ENCODE results near the gene HEATR5A.
A peak's percentile ranks its signal among the peaks of the same experiment; 100 is the strongest.

HEATR5A gene

GRCh38 chr14:31410048-31410650 is 10.2 kb downstream of the HEATR5A start:
- Mint-ChIP-seq H3K36me3 (ENCODE audit: low read depth) (peaks cover 5% of the 10 kb centered on the region), H3K9me3 (no peaks in the 10 kb centered on the region), H3K27ac (no peak overlapping the region), H3K4me1 (ENCODE audit: low read depth) (peaks cover 27% of the 10 kb centered on the region), H3K4me3 (no peak overlapping the region), H3K27me3 (no peaks in the 10 kb centered on the region)

DNA sequence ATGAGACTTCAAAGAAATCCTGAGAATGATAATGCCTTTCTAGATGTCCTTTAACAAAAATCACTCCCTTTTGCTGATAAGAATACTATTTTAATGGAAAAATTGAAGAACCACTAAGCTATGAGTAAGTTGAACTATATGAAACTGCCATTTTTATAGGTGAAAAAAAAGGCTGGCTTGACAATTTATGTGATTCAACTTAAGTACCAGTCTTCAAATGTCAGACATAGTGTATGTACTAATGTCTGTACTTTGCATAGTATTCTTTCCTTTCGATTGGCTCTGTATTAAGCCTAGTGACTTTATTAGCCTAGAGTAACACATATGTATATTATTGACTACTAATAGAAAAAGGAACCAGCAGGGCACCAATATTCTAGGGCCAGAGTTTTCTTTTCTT is 11.9 kb downstream of the HEATR5A start:
- Mint-ChIP-seq H3K27me3 (no peaks in the 10 kb centered on the region), H3K27ac (no peak overlapping the region), H3K9me3 (no peaks in the 10 kb centered on the region), H3K36me3 (ENCODE audit: low read depth) (peaks cover 5% of the 10 kb centered on the region), H3K4me1 (ENCODE audit: low read depth) (peaks cover 22% of the 10 kb centered on the region), H3K4me3 (no peak overlapping the region)

DNA sequence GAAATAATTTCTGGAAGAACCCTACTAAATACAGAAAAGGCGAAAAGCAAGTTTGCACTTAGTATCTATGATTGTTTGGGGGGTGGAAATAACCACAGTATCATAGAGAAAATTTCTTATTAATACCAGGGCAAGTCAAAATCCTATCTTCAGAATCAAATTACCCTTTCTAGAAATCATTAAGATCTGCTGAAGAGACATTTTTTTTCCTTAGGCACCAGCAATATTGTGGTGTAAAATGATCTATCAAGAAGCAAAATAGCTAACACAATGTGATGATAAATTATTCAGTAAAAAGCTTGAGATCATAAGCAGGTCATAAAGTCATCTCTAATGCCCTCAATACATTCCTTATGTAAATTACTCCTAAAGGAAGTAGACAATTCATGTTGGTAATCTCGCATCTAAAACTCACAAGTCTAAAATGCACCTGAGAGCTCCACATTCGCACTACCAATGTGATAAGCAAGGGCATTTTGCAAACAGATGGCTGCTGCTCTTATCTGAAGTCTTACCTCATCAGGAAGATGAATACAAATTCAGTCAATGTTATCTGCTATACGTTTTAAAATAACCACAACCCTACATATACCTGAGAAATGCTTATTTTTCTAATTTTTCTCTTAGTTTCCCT is 14.6 kb downstream of the HEATR5A start:
- peaks cover 23% of the 10 kb centered on the region for H3K36me3 Mint-ChIP-seq (ENCODE audit: low read depth)
- no peaks in the 10 kb centered on the region for H3K9me3 Mint-ChIP-seq
- H3K4me1 Mint-ChIP-seq (ENCODE audit: low read depth) = peaks cover 18% of the 10 kb centered on the region
- no peaks in the 10 kb centered on the region for H3K27me3 Mint-ChIP-seq
- no peak overlapping the region for H3K27ac Mint-ChIP-seq
- no peak overlapping the region for H3K4me3 Mint-ChIP-seq

- peaks cover 26% of the 10 kb centered on the region for H3K36me3 Mint-ChIP-seq (ENCODE audit: low read depth)
- H3K9me3 Mint-ChIP-seq = no peaks in the 10 kb centered on the region
- peaks cover 18% of the 10 kb centered on the region for H3K4me1 Mint-ChIP-seq (ENCODE audit: low read depth)
- no peak overlapping the region for H3K4me3 Mint-ChIP-seq
- no peaks in the 10 kb centered on the region for H3K27me3 Mint-ChIP-seq
- H3K27ac Mint-ChIP-seq = no peak overlapping the region
These were observed 15.2 kb downstream of the HEATR5A start for GRCh38 chr14:31405106-31405505.

- Mint-ChIP-seq H3K36me3 (ENCODE audit: low read depth) (peaks cover 25% of the 10 kb centered on the region), H3K27me3 (no peaks in the 10 kb centered on the region), H3K4me1 (ENCODE audit: low read depth) (peaks cover 12% of the 10 kb centered on the region)
These were observed 16.6 kb downstream of the HEATR5A start for GRCh38 chr14:31403707-31404106.

DNA sequence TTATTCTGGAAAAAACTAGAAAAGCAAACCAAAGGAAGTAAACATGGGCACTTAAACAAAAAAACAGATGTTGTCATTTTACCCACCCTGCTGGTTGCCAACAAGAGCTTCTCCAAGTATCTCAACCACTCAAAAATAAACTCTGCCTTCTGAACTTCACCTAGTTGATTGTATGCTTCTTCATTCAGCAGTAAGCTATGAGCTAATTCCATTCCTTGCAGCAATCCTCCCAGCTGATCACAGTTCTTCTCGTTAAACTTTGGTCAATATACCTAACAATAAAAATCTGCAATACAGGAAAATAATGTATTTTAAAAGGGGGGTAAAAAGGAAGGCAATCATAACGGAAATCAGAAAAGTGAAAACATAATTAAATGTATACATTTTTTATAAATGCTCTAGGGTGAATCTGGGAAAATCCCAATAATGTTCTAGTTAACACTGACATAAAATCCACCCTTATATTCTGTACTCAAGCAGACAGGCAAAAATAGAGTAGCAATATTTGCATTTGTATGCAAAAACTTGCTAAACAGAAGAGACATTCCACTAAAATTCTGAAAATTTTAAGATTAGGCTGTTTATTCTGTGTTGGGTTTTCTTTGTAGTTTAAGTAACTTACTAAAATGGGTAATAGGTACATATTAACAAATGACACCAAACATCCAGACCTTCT is 17.4 kb downstream of the HEATR5A start:
- H3K9me3 Mint-ChIP-seq = no peaks in the 10 kb centered on the region
- H3K4me1 Mint-ChIP-seq (ENCODE audit: low read depth) = peaks cover 6% of the 10 kb centered on the region
- peaks cover 33% of the 10 kb centered on the region for H3K36me3 Mint-ChIP-seq (ENCODE audit: low read depth)
- no peak overlapping the region for H3K4me3 Mint-ChIP-seq
- H3K27ac Mint-ChIP-seq = no peak overlapping the region
- no peaks in the 10 kb centered on the region for H3K27me3 Mint-ChIP-seq

More at GRCh38 chr14:31403707-31404106, 16.6 kb downstream of the HEATR5A start:
- no peak overlapping the region for H3K4me3 Mint-ChIP-seq
- H3K9me3 Mint-ChIP-seq = no peaks in the 10 kb centered on the region
- H3K27ac Mint-ChIP-seq = no peak overlapping the region

- no peaks in the 10 kb centered on the region for H3K9me3 Mint-ChIP-seq
- H3K27me3 Mint-ChIP-seq = no peaks in the 10 kb centered on the region
- no peak overlapping the region for H3K4me3 Mint-ChIP-seq
- peak overlapping the region; percentile 16 for H3K27ac Mint-ChIP-seq
- H3K36me3 Mint-ChIP-seq (ENCODE audit: low read depth) = peaks cover 36% of the 10 kb centered on the region
- H3K4me1 Mint-ChIP-seq (ENCODE audit: low read depth) = peaks cover 5% of the 10 kb centered on the region
These were observed 18.9 kb downstream of the HEATR5A start for GRCh38 chr14:31401369-31401932.

DNA sequence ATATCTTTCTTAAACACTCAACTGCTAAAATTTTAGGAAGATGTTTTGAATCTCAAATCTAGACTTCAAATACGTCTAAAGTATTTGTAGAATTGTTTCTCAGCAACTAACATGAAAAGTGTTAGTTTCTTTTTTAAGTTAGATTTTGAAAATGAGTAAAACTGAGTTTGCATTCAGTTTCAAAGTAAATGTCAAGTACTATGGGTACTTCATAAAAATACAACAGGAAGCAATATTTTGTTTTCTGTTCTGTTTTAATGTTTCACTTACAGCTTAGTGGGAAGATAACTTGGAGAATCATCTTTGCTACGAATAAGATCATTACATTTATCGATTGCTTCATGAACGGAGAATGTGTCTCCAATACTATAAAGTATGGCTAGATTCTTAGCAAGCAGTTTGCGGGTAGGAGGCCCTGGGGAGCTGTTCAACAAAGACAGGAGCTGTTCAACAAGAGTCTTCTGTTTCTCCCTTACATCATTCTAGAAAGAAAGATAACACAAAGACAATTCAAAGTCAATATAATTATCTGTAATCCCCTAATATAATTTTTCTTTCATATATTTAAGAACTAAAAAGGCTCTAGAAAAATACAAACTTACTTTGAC is 20.2 kb downstream of the HEATR5A start:
- H3K36me3 Mint-ChIP-seq (ENCODE audit: low read depth) = peaks cover 36% of the 10 kb centered on the region
- no peak overlapping the region for H3K4me3 Mint-ChIP-seq
- H3K4me1 Mint-ChIP-seq (ENCODE audit: low read depth) = peaks cover 5% of the 10 kb centered on the region
- no peaks in the 10 kb centered on the region for H3K27me3 Mint-ChIP-seq
- peak overlapping the region; percentile 22 for H3K27ac Mint-ChIP-seq
- H3K9me3 Mint-ChIP-seq = no peaks in the 10 kb centered on the region

GRCh38 chr14:31395572-31396205 is 24.7 kb downstream of the HEATR5A start:
- no peak overlapping the region for H3K4me3 Mint-ChIP-seq
- no peaks in the 10 kb centered on the region for H3K27me3 Mint-ChIP-seq
- H3K36me3 Mint-ChIP-seq (ENCODE audit: low read depth) = peaks cover 26% of the 10 kb centered on the region
- H3K27ac Mint-ChIP-seq = no peak overlapping the region
- H3K4me1 Mint-ChIP-seq (ENCODE audit: low read depth) = peaks cover 12% of the 10 kb centered on the region
- H3K9me3 Mint-ChIP-seq = no peaks in the 10 kb centered on the region

- Mint-ChIP-seq H3K9me3 (no peaks in the 10 kb centered on the region), H3K36me3 (ENCODE audit: low read depth) (peaks cover 26% of the 10 kb centered on the region), H3K4me3 (no peak overlapping the region), H3K27me3 (no peaks in the 10 kb centered on the region), H3K4me1 (ENCODE audit: low read depth) (peaks cover 13% of the 10 kb centered on the region), H3K27ac (no peak overlapping the region)
These were observed 25.2 kb downstream of the HEATR5A start for GRCh38 chr14:31395119-31395518.

DNA sequence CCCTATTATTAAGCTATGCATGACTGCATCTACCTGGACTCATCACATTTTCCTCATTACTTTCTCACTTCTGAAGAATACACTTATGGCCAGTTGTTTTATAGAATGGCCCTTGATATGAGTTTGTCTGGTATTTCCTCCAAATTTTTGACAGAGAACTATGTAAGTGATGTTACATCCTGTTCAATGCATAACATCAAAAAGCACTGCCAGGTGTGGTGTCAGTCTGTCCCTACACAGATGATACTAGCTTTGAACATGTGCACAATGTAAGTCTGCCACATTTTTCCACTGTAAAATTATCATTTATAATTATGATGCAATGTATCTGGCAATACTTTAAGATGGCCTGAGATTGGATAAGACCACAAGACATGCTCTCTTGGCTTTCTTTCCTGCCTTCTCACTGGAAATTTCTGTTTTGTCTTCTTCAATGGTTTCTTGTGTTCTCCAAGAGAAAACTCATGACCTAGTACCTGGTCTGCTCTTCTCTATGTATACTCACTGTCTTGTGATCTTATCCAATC is 28.3 kb downstream of the HEATR5A start:
- H3K4me1 Mint-ChIP-seq (ENCODE audit: low read depth) = peaks cover 32% of the 10 kb centered on the region
- H3K4me3 Mint-ChIP-seq = no peak overlapping the region
- no peaks in the 10 kb centered on the region for H3K27me3 Mint-ChIP-seq
- H3K27ac Mint-ChIP-seq = no peak overlapping the region
- H3K9me3 Mint-ChIP-seq = no peaks in the 10 kb centered on the region
- H3K36me3 Mint-ChIP-seq (ENCODE audit: low read depth) = peaks cover 15% of the 10 kb centered on the region

- Mint-ChIP-seq H3K36me3 (ENCODE audit: low read depth) (peaks cover 15% of the 10 kb centered on the region), H3K27ac (no peak overlapping the region), H3K9me3 (no peaks in the 10 kb centered on the region), H3K4me1 (ENCODE audit: low read depth) (peaks cover 32% of the 10 kb centered on the region), H3K27me3 (no peaks in the 10 kb centered on the region), H3K4me3 (no peak overlapping the region)
These were observed 28.9 kb downstream of the HEATR5A start for GRCh38 chr14:31391473-31391872.

GRCh38 chr14:31389946-31390345 is 30.4 kb downstream of the HEATR5A start:
- Mint-ChIP-seq H3K27ac (peak overlapping the region; percentile 86), H3K4me3 (peak overlapping the region; percentile 17), H3K4me1 (ENCODE audit: low read depth) (peaks cover 32% of the 10 kb centered on the region), H3K9me3 (no peaks in the 10 kb centered on the region), H3K27me3 (no peaks in the 10 kb centered on the region), H3K36me3 (ENCODE audit: low read depth) (peaks cover 15% of the 10 kb centered on the region)

DNA sequence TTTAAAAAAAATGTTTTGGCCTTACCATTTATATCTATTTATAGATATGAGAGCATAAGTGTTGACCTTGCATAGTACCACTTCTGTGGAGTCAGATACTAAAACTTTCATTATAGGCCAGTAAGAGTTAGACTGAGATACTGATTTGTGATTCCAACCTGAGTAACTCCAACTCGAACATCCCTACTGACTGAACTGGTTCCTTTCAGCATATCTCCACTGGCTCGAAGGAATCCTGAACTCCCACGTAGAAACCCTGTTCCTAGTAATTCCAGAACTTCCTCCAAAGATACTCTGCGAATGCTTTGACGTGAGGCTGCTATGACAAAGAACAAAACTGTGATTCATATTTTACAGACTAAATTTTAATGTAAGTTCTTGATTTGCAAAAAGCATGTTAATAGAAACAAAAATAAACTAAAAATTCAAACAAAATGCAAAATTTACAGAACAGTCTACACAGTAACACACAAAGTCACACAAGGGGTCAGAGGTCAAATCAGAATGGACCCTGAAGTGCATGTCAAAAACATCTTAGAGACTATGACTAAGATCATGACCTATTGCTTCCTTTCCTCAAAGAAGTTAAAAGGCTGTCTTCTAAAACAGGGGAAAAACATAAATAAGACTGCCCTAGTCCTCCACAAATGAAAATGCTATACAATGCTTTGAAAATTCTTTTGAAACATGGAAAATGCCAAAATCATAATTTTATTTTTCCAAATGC is 31.5 kb downstream of the HEATR5A start:
- H3K27ac Mint-ChIP-seq = peak overlapping the region; percentile 86
- peak overlapping the region; percentile 35 for H3K4me3 Mint-ChIP-seq
- no peaks in the 10 kb centered on the region for H3K27me3 Mint-ChIP-seq
- peaks cover 13% of the 10 kb centered on the region for H3K36me3 Mint-ChIP-seq (ENCODE audit: low read depth)
- H3K9me3 Mint-ChIP-seq = no peaks in the 10 kb centered on the region
- peaks cover 32% of the 10 kb centered on the region for H3K4me1 Mint-ChIP-seq (ENCODE audit: low read depth)

All from stimulated activated naive CD8-positive, alpha-beta T cell treated with anti-CD3 and anti-CD28 coated beads, Interleukin-15, Interleukin-2, amounts not matched to agents 100 ng/mL and 50 ng/mL, for 24 hours (primary cell).